Gastrocnemius medialis (tissue), 4 donors: Measurements from ENCODE around the gene LTBP1.

Experiments used
- CTCF ChIP-seq, 5 experiments: fragments of 450-650 bp in 3 of 5; fragments of 200-600 bp in 2 of 5; sonication (generic) in 2 of 5; IDR thresholded peaks in 4 of 5; conservative IDR thresholded peaks in 1 of 5; 1 replicate in 4 of 5; 2 replicates in 1 of 5; pipeline ENCODE4 v1.5.1; 2016 to 2019; ENCODE audit warnings: antibody characterized with exemption in 5 of 5, mild to moderate bottlenecking in 3 of 5, moderate library complexity in 3 of 5
- POLR2A ChIP-seq, 2 donors: fragments of 450-650 bp; IDR thresholded peaks; one replicate each; pipeline ENCODE4 v1.6.1; 2017; ENCODE audit warnings: antibody characterized with exemption in 2 of 2, mild to moderate bottlenecking in 2 of 2, moderate library complexity in 2 of 2

GRCh38 chr2:33210626-33211025, 263.9 kb downstream of the LTBP1 start:
- TF ChIP-seq POLR2A (IDR thresholded peaks at IDR 0.05) (no peak), CTCF (IDR thresholded peaks at IDR 0.05 in 4 of 5, conservative IDR thresholded peaks at IDR 0.05 in 1 of 5) (no peak)
